Duodenal mucosa (tissue), 2 donors: ENCODE measurements around the gene PARD6B.
"Not testable (repeated sequence)": the region's sequence is repeated elsewhere in the genome, so short reads cannot be mapped to it uniquely, and the experiment has no call there.

Source experiments
- H3K27ac ChIP-seq: one replicate; pipeline ENCODE4 v1.7.0; 2013; ENCODE audit warnings: low read depth, low read length
- H3K27me3 ChIP-seq, 2 donors: one replicate each; pipeline ENCODE4 v1.7.0; 2013; ENCODE audit warnings: low read length in 2 of 2, control low read depth in 1 of 2; ENCODE audit not compliant: insufficient read depth in 2 of 2, control insufficient read depth in 1 of 2
- H3K36me3 ChIP-seq, 2 donors: one replicate each; pipeline ENCODE4 v1.7.0; 2013; ENCODE audit warnings: low read length in 2 of 2, control low read depth in 1 of 2; ENCODE audit not compliant: insufficient read depth in 2 of 2, control insufficient read depth in 1 of 2
- H3K4me1 ChIP-seq, 2 donors: one replicate each; pipeline ENCODE4 v1.7.0; 2013; ENCODE audit warnings: low read length in 2 of 2, control low read depth in 1 of 2; ENCODE audit not compliant: insufficient read depth in 2 of 2, control insufficient read depth in 1 of 2
- H3K4me3 ChIP-seq, 2 donors: one replicate each; pipeline ENCODE4 v1.7.0; 2013; ENCODE audit warnings: low read length in 2 of 2, low read depth in 1 of 2
- H3K9ac ChIP-seq, 2 donors: one replicate each; pipeline ENCODE4 v1.7.0; 2013; ENCODE audit warnings: low read length in 2 of 2, low read depth in 1 of 2
- H3K9me3 ChIP-seq, 2 donors: one replicate each; pipeline ENCODE4 v1.7.0; 2013; ENCODE audit warnings: low read length in 2 of 2, control low read depth in 1 of 2; ENCODE audit not compliant: control insufficient read depth in 1 of 2

Gene PARD6B

DNA sequence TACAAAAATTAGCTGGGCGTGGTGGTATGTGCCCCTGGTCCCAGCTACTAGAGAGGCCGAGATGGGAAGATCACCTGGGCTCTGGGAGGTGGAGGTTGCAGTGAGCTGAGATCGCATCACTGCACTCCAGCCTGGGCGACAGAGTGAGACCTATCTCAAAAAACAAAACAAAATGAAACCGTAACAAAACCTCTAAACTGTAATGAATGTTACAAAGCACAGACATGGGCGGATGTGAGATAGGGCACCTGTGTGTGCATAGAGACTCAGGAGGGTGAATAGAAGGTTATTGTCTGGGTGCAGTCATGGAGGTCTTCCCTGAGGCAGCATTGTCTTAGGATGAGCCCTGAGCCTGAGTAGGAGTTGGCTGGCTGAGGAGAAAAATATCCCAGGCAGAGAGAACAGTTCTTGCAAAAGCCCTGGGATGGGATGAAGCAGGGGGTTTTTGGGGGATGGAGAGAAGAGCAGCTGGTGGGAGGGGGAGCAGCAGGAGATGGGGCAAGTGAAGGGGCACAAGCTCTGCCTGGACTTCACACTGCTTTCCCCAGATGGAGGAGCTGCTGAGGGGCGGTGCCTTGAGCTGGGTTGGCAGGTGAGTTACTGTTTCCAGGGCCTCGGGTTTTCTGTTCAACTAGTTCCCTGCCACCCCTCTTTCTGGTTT is 68.6 kb downstream of the PARD6B start:
- Histone ChIP-seq H3K27ac (no peak overlapping the region), H3K9ac (no peak overlapping the region), H3K4me1 (no peaks in the 10 kb centered on the region), H3K27me3 (no peaks in the 10 kb centered on the region), H3K9me3 (no peaks in the 10 kb centered on the region), H3K4me3 (no peak overlapping the region), H3K36me3 (no peaks in the 10 kb centered on the region)

DNA sequence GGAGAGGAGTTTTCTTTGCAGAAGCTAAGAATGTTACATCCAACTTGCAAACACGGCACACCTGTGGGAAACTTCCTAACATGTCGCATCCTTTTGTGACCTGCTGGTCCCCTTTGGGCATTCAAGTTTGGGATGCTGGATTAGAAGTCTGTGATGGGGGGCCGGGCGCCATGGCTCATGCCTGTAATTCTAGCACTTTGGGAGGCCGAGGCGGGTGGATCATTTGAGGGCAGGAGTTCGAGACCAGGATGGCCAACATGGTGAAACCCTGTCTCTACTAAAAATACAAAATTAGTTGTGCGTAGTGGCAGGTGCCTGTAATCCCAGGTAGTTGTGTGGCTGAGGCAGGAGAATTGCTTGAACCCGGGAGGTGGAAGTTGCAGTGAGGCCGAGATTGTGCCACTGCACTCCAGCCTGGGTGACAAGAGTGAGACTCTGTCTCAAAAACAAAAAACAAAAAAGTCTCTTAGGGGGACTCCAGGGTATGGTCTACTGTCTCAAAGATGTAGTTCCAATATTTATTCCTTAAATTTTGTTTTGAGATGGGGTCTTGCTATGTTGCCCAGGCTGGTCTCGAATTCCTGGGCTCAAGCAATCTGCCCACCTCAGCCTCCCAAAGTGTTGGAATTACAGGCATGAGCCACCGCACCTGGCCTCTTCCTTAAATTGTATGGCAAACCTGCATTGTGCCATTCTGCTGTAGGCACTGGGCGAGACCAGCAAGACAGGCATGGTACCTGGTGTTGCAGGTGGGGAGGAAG is 69.8 kb downstream of the PARD6B start:
- not testable (repeated sequence) for H3K9me3 ChIP-seq, H3K4me1 ChIP-seq, H3K27me3 ChIP-seq, H3K4me3 ChIP-seq, H3K36me3 ChIP-seq, H3K9ac ChIP-seq, H3K27ac ChIP-seq

DNA sequence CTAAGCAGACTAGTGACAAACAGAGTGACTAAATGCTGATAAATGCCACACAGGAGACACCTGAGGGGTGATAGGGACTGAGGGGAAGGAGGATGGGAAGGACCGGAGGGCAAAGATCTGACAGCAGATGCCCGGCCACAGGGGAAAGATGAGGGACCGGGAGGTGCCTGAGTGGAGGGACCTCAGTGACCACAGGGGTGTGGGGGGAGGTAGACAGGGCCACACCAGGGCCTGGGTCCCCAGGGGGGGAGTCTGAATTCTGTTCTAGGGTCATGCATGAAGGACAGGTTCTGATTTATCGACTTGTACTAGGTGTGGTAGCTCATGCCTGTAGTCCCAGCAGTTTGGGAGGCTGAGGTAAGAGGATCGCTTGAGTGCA is 70.4 kb downstream of the PARD6B start:
- Histone ChIP-seq H3K36me3 (no peaks in the 10 kb centered on the region), H3K4me1 (peaks cover 0 to 3% of the 10 kb centered on the region in 2 donors), H3K9me3 (no peaks in the 10 kb centered on the region), H3K9ac (no peak overlapping the region), H3K4me3 (no peak overlapping the region), H3K27me3 (no peaks in the 10 kb centered on the region), H3K27ac (no peak overlapping the region)

DNA sequence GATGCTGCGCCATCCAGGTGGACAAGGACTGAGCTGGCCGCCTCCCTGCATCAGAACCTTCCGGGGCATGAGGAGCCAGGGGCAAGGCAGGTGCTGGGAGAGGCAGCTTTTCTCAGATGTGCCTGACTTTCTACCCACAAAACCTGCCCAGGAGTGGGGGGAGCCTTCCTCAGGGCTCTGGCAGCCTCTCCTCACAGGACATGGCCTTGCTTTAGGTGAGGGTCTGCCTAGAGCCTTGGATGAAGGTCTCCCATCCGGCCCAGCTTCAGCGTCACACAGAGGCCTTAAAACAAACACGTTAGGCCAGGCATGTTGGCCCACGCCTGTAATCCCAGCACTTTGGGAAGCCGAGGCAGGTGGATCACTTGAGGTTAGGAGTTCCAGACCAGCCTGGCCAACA is 70.9 kb downstream of the PARD6B start:
- Histone ChIP-seq H3K4me1 (peaks cover 0 to 3% of the 10 kb centered on the region in 2 donors), H3K27ac (no peak overlapping the region), H3K9me3 (no peaks in the 10 kb centered on the region), H3K9ac (no peak overlapping the region), H3K4me3 (no peak overlapping the region), H3K27me3 (no peaks in the 10 kb centered on the region), H3K36me3 (no peaks in the 10 kb centered on the region)

DNA sequence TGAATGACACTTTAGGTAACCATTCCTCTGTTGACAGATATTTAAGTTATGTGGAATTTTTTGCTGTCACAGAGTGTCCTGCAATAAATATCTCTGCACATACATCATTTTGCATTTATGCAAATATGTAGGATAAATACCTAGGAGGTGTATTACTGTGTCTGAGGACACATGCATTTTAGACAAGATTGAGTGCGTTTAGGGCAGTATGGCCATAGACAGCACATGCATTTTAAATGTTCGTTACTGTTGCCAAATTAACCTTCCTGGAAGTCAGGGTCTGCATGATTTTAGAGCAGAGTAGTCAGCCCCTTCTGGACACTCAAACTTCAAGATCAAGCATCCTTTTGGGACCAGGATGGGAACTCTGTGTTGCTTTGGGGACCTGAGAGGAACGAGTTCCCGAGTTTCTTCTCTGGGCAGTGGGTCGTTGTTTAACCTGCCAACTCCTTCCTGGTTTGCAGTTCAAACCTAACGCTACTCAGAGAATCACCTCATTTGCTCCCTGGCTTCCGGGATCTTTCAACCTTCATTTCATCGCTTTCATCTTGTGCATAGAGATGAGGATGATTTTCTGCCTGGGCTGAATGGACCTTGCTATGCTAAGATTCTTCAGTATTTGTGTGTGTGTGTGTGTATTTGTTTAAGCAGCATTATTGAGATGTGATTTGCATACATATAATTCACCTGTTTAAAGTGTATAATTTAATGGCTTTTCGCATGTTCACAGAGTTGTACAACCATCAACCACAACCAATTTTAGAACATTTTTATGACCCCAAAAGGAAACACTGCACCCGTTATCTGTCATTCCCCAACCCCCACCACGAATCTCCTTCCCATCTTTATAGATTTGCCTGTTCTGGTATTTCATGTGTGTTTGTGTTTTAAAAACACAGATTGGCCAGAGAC is 73.3 kb downstream of the PARD6B start:
- Histone ChIP-seq H3K27me3 (no peaks in the 10 kb centered on the region), H3K9ac (no peak overlapping the region), H3K4me1 (peaks cover 0 to 3% of the 10 kb centered on the region in 2 donors), H3K9me3 (no peaks in the 10 kb centered on the region), H3K36me3 (no peaks in the 10 kb centered on the region), H3K27ac (no peak overlapping the region), H3K4me3 (no peak overlapping the region)

DNA sequence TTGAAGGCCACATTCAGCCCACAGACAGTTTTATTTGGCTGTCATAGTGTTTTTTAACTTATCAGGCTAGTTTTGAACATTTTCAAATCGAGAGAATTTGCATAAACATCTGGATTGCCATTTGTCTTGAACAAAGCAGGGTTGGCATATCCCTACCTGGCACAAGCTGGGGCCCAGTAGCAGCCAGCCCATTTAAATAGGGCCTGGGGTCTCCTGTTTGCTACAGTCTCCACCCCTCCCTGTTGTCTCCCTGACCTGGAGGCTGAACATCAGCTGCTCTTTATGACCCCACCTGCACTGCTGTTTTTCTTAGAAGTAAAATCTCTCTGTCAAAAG is 73.9 kb downstream of the PARD6B start:
- Histone ChIP-seq H3K27ac (no peak overlapping the region), H3K4me1 (peaks cover 0 to 3% of the 10 kb centered on the region in 2 donors)

DNA sequence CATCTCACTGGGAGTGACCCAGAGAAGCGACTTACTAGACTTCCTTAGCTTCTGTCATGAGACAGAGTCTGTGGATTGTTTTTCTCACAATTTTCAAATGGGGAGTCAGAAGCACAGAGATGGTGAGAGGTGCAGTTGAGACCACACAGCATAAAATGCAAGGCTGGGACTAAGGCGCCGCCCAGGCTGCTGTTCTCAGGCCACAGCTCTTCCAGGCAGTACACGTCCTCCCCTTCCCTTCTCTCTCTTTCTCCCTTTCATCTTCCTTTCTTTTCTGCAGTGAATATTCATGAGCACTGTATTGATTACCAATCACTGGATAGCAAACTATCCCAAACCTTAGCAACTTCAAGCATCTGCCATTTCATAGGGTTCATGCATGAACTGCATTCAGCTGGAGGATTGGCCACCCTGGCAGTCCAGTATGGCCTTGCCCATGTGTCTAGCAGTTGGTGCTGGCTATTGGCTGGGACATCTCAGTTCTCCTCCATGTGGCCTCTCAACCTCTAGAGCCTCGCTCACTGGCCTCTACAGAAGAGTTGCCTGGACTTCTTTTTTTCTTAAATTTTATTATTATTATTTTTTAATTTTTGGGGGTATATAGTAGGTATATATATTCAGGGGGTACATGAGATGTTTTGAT is 74.9 kb downstream of the PARD6B start:
- no peak overlapping the region for H3K27ac ChIP-seq
- peaks cover 0 to 3% of the 10 kb centered on the region in 2 donors for H3K4me1 ChIP-seq
- H3K27me3 ChIP-seq: no peaks in the 10 kb centered on the region
- H3K9me3 ChIP-seq: no peaks in the 10 kb centered on the region
- no peak overlapping the region for H3K9ac ChIP-seq
- H3K4me3 ChIP-seq: no peak overlapping the region
- H3K36me3 ChIP-seq: no peaks in the 10 kb centered on the region

More for the DNA sequence above, 73.9 kb downstream of the PARD6B start:
- H3K27me3 ChIP-seq: no peaks in the 10 kb centered on the region
- H3K9me3 ChIP-seq: no peaks in the 10 kb centered on the region
- no peak overlapping the region for H3K4me3 ChIP-seq
- H3K9ac ChIP-seq: no peak overlapping the region
- no peaks in the 10 kb centered on the region for H3K36me3 ChIP-seq
